AG04450 (cell line): ENCODE data around the gene LAMTOR1. TPM values are rescaled to one million over a fixed set of nuclear protein-coding genes. Genes with fewer than 3 reads are reported as not detected.

ENCODE experiments used
- CTCF ChIA-PET: fragments of 300-600, 350-600 bp; formaldehyde crosslinking; extraction: SDS; loops from one replicate; lab custom pipeline; 2022; ENCODE audit warnings: antibody characterized with exemption, inconsistent platforms; lab: Charles Lee
- POLR2A ChIA-PET: fragments of 350-600 bp; formaldehyde crosslinking; extraction: SDS; loops from one replicate; lab custom pipeline; 2021; ENCODE audit warnings: antibody characterized with exemption, inconsistent platforms; lab: Yijun Ruan, JAX
- DNase-seq: peaks from one replicate; pipeline ENCODE4 v3.0.0-alpha.2; 2011; ENCODE audit warnings: low read depth, low spot score
- H3K27ac ChIP-seq: one replicate; pipeline ENCODE4 v1.5.1; 2012; ENCODE audit warnings: low read depth, low read length, control low read depth
- H3K27me3 ChIP-seq: one replicate; pipeline ENCODE4 v1.6.0; 2012; ENCODE audit warnings: low read length; ENCODE audit not compliant: control insufficient read depth, insufficient read depth
- H3K4me3 ChIP-seq: 2 replicates; pipeline ENCODE4 v1.5.1; 2011; ENCODE audit warnings: mild to moderate bottlenecking, low read depth, low read length, control low read depth
- H3K9me3 ChIP-seq: 2 replicates; pipeline ENCODE4 v1.5.1; 2012; ENCODE audit warnings: low read length; ENCODE audit not compliant: control insufficient read depth, insufficient read depth
- CTCF ChIP-seq: IDR thresholded peaks from 2 replicates; pipeline ENCODE4 v1.5.1; 2011; ENCODE audit warnings: low read depth, low read length, control low read depth, inconsistent platforms
- polyA plus RNA-seq: library from polyadenylated mRNA; depleted of rRNA; stranded (reverse); fragments of >200 nt; gene quantifications from 2 replicates; pipeline ENCODE4 v1.2.3, GENCODE V29; 2011

LAMTOR1 gene
- polyA plus RNA-seq, 1 experiment = 89.1 TPM

GRCh38 chr11:72084076-72084475 is 19.0 kb downstream of the LAMTOR1 start:
- no peaks in the 10 kb centered on the region; the same call in 1 of the 2 replicates for H3K9me3 ChIP-seq
- H3K4me3 ChIP-seq = no peak overlapping the region
- CTCF ChIA-PET = interaction anchor here (0.7 to 7.3 kb wide), 2 partner anchors 12 to 58 kb away, joined by 3 to 75 read pairs; no protein-coding TSS in a partner anchor
- H3K27me3 ChIP-seq = no peaks in the 10 kb centered on the region
- DNase-seq = no peak
- H3K27ac ChIP-seq = no peak overlapping the region
- TF ChIP-seq CTCF = no peak
- POLR2A ChIA-PET = no interaction called here

DNA sequence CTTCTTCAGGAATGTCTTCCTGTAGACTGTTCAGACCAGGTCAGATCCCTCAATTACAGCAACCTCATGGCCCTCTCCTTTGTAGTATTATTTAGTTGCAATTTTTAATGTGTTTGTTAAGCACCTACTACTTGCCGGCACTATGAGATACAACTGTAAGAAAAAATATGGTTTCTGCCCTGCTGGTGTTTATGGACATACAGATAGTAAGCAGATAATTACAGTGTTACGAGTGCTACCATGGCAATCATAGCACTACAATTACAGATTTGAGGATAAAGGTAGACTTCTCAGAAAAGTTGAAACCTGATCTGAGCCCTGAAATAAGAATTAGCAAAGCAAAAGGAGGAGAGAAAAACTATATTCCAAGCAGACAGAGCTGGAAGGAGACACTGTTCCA is 19.7 kb downstream of the LAMTOR1 start:
- CTCF ChIA-PET = interaction anchor here (7.3 kb wide), 1 partner anchor 58 kb away, joined by 75 read pairs; no protein-coding TSS in a partner anchor

DNA sequence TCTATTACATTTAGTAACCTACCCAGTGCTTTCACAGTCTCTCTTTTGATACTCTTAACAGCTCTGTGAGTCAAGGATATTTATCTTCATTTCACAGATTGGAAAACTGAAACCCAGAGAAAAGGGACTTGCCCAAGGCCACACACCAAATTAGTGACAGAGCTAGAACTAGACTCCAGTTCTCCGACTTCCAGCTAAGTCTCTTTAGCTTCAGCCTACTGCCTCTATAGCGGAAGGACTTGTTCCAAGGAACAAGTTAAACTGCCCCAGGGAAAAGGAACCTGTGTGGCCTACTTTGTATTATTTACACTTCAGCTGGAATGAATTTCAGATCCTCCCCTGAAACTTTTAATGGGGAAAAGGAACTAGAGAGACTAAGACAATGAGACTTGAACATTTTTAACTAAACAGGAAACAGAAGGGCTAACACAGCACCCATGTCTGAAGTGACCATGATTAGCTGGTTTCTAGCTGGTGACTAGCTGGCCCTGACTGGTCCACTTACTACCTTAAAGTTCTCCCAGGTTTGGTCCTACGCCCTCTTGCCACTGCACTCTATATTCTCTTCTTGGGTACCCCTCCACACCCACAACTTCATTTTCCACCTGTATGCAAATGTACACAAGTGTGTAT is 21.2 kb downstream of the LAMTOR1 start:
- no peak for TF ChIP-seq CTCF
- H3K4me3 ChIP-seq = no peak overlapping the region
- H3K27me3 ChIP-seq = no peaks in the 10 kb centered on the region
- no peak for DNase-seq
- no peaks in the 10 kb centered on the region; the same call in 1 of the 2 replicates for H3K9me3 ChIP-seq
- H3K27ac ChIP-seq = no peak overlapping the region
- POLR2A ChIA-PET = interaction anchor here (1.0 kb wide), 1 partner anchor 31 kb away, joined by 4 read pairs; the partner anchor contains the start of gene ANAPC15
- CTCF ChIA-PET = interaction anchor here (2.5 to 7.3 kb wide), 2 partner anchors 9 to 56 kb away, joined by 21 to 75 read pairs; no protein-coding TSS in a partner anchor

More for the DNA sequence above, 19.7 kb downstream of the LAMTOR1 start:
- H3K27me3 ChIP-seq = no peaks in the 10 kb centered on the region
- H3K4me3 ChIP-seq = no peak overlapping the region
- H3K9me3 ChIP-seq = no peaks in the 10 kb centered on the region; the same call in 1 of the 2 replicates
- DNase-seq = no peak
- H3K27ac ChIP-seq = no peak overlapping the region
- POLR2A ChIA-PET = no interaction called here
- TF ChIP-seq CTCF = no peak

- no peak for DNase-seq
- Histone ChIP-seq H3K27ac (peak overlapping the region; percentile 83), H3K27me3 (no peaks in the 10 kb centered on the region), H3K9me3 (no peaks in the 10 kb centered on the region; the same call in 1 of the 2 replicates), H3K4me3 (peak overlapping the region; percentile 70)
- ChIA-PET POLR2A (no interaction called here), CTCF (interaction anchor here (2.5 to 7.3 kb wide), 2 partner anchors 9 to 55 kb away, joined by 21 to 75 read pairs; no protein-coding TSS in a partner anchor)
- TF ChIP-seq CTCF = no peak
Measured at GRCh38 chr11:72081184-72081644, 21.9 kb downstream of the LAMTOR1 start.
